Kidney capillary endothelial cell (primary cell): ENCODE results near the gene ZNF837.

Experiments
- DNase-seq: peaks from one replicate; pipeline ENCODE4 v3.0.0-alpha.2; 2018; ENCODE audit warnings: low spot score

ZNF837 gene

DNA sequence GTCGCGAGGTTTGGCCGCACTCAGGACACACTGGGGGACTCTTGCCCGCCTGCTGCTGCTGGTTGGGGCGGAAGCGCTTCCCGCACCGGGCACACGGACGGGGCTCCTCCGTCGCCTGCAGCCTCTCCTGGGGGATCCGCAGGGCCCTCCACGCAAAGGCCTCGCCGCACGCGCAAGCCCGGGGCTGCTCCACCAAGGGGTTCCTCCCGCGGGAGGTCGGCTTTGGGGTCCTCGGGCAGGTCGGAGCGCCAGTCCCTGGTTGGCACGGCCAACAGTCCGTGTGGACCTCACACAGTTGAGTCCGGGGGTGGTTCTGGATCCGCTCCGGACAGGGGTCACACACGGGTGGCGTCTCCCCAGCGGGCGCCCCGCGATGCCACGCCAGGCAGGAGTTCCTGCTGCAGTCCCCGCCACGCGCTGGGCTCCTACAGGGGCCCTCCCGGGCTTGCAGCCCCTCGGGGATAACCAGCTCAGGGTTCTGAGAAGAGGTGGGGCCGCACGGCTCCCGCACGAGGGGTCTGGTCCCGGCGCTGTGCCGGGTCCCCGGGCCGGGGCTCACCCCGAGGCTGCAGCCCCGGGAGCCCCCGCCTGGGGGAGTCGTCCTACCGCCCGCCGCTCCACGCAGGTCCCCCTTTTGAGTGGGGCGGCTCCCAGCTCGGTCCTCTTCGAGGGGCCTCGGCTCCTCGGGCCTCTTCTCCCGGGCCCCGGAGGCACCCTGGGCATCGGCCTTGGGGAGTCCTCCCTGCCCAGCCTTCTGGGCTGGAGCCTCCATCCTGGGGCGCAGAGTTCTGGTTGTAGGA, 12.1 kb downstream of the ZNF837 start:
- no peak for DNase-seq

DNA sequence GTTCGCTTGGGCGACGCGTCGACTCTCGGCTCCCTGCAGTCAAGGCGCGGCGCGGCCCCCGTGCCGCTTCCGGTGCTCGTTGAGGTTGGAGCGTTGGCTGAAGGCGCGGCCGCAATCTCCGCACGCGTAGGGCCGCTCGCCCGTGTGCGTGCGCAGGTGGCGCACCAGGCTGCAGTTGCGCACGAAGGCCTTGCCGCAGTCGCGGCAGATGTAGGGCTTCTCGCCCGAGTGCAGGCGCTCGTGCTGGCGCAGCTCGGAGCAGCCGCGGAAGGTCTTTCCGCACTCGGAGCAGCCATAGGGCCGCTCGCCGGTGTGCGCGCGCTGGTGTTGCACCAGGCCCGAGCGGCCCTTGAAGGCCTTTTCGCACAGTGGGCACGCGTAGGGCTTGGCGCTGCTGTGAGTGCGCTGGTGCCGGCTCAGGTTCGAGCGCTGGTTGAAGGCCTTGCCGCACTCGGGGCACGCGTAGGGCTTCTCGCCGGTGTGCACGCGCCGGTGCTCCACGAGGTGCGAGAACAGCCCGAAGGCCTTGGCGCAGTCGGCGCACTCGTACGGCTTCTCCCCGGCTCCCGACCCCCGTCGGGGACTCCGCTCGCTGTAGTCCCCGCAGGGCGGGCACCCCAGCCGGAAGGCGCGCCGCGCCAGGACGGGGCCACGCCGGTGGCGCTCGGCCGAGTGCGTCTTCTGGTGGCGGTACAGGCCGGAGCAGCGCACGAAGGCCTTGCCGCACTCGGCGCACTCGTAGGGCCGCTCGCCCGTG, 13.0 kb downstream of the ZNF837 start:
- no peak for DNase-seq

DNA sequence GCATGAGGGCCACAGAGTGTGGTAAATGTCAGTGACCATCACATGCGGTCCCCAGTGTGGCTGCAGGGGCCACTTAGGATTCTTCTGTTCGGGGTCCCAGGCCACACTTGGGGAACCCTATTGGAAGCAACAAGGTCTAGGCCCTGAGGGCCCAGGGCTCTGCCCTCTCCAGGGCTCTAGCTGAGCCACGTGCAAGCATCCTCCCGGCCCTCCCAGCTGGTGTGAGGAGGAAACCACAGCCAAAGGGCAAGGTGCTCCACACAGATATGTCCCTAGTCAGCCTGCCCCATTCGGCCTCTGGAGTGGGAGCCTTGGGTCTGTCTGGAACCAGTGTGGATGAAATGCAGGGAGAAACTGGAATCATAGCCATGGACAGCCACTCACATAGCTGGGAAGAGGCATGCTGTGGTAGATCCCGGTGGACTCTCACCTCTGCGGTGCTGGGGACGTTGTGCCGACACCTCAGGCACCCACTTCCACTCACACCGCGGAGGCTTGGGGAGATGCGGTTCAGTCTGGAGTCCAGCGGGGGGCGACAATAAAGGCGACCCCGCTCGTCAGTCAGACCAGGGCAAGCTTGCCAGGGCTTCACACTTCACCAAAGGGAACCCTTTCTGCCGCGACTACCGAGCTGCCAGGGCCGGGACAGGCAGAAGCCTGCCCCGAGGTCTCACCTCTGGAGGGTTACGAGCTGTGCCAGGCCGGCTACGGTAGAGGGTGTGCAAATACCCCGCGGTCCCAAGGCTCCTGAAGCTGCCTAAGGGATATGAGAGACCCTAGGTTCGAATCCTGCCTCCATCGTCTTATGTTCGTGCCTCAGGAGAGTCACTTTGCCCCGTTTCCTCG, 14.0 kb downstream of the ZNF837 start:
- DNase-seq = no peak

DNA sequence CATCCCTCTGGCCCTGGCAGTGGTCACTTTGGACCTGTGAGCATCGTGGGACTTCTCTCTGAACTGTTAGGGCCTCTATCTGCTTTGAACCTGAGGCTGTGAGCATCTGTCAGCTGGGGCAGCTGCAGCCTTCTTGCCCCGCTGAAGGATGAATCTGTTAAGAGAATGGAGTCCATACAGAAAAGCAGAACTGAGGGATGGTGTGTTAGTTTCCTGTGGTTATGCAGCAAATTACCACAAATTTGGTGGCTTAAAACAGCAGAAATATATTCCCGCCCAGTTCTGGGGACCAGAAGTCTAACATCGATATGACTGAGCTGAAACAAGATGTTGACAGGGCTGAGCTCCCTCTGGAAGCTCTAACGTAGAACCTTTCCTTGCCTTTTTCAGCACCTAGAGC, 16.7 kb downstream of the ZNF837 start:
- no peak for DNase-seq

DNA sequence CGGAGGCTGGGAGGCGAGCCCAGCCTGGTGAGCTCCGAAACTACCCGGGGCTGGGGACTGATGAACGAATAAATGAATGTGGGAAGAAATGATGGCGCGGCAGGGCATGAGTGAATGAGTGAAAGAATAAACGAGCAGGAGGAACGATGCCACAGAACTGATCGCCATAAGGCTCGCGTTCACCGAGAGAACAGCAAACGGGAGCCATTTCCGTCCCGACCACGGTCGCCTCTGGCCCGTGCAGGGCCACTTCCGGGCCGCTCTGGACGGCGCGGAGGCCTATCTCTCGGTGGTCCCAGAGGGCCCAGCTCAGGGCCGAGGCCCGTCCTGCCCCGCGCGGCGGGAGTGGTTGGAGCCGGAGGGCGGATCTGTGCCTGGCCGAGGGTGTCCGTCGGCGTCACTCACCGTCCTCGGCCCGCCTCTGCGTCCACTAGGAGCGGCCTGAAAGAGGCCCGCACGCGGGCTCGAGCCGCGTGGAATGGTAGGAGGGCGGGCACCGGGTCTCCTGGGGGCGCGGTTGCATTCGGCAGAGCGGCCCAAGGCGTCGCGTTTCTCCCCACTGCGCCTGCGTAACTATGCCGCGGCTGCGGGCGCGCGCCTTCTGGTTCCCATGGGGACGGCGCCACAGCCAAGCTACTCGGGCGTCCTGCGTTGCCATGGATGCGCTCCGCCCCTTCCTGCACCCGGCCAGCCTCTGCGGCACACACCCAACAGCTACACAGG, 18.4 kb downstream of the ZNF837 start, which contains the start of gene ZNF497:
Gene ZNF497, minus strand, starts transcription at position 480 of the 723 bp plus-strand sequence. CDS start 5,116 bp downstream, outside the sequence.
- peak; percentile 92 for DNase-seq

DNA sequence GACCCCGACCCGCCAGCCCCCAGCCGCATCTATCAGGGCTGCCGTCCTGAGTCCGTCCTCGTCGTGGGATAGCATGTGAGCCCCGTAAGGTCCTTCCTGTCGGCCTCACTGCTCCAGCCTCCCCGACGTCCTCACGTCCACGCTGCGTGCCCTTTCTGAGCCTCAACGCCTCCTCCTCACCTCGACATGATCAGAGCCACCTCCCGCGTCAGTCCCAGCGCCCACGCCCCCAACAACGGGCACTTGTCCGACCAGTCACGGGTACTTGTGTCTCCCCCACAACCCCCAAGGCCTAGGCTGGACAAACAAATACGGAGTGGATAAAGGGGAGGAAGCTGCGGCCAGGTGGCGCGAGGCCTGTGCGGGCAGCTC, 18.9 kb downstream of the ZNF837 start:
- no peak for DNase-seq

DNA sequence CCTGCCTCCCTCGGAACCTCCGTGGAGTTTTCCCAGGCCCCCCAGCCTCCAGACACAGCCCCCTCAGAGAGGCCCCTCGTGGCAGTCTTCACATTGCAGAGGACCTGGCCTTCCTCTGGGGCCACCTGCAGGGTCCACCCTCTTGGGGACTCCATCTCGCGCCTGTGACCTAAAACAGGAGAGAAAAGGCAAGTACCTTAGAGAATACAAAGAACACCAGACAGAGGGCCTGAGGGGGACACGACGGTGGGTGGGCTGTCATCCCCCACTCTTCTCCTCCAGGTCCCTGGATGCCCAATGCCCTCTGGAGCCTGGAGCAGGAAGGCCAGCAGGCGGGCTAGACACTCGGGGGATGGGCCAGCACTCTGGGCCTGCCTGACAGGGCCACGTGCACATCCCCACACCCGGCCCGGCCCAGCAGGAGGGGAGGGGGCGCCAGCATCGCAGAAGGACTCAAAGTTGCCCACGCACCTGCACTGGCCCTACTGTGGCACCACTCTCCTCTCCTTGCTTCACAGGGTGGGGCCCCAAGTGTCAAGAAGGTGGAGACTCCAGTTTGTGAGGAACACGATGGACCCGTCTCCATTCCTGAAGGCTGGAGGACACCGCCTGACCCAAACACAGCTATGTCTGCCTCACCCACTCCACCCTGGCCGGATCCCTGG, 23.2 kb downstream of the ZNF837 start:
- no peak for DNase-seq

DNA sequence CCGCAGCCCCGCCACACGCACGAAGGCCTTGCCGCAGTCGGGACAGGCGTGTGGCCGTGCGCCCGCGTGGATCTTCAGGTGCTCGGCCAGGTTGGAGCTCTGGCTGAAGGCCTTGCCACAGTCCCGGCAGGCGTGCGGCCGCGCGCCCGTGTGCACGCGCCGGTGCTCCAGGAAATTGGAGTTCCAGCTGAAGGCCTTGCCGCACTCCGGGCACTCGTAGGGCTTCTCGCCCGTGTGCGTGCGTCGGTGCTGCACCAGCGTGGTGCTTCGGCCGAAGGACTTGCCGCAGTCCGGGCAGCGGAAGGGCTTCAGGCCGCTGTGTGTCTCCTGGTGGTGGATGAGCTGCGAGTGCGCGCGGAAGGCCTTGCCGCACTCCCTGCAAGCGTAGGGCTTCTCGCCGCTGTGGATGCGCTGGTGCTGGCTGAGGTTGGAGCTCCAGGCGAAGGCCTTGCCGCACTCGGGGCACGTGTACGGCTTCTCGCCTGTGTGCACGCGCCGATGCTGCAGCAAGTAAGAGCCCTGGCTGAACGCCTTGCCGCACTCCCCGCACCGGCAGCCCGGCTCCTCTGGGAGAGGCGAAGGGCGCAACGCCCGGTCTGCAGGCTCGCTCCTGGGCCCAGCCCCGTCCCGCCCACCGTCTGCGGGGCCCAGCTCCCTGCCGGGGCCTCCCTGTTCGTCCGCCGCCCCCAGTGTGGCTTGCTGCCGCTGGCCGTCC, 23.9 kb downstream of the ZNF837 start:
- DNase-seq = no peak

DNA sequence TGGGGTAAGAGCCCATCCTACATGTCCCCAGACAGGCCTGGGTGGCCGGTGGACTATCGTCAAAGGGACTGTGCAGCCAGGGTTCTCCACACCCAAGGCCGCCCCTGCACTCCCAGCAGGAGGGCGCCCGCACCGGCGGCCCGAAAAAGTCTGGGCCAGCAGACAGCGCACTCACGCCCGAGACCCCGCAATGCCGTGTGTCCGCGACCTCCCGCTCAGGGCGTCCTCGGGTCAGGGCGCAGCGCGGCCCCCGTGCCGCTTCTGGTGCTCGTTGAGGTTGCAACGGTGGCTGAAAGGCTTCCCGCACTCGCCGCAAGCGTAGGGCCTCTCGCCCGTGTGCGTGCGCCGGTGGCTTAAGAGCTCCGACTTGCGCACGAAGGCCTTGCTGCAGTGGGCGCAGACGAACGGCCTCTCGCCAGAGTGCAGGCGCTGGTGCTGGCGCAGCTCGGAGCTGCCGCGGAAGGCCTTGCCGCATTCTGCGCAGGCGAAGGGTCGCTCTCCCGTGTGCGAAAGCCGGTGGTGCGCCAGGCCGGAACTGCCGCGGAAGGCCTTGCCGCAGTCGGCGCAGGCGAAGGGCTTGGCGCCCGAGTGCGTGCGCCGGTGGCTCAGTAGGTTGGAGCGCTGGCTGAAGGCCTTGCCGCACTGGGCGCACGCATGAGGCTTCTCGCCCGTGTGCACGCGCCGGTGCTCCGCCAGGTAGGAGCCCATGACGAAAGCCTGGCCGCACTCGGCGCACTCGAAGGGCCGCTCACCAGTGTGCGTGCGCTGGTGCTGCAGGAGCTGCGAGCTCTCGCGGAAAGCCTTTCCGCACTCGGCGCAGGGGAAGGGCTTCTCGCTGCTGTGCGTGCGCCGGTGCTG, 24.7 kb downstream of the ZNF837 start:
- DNase-seq = no peak

DNA sequence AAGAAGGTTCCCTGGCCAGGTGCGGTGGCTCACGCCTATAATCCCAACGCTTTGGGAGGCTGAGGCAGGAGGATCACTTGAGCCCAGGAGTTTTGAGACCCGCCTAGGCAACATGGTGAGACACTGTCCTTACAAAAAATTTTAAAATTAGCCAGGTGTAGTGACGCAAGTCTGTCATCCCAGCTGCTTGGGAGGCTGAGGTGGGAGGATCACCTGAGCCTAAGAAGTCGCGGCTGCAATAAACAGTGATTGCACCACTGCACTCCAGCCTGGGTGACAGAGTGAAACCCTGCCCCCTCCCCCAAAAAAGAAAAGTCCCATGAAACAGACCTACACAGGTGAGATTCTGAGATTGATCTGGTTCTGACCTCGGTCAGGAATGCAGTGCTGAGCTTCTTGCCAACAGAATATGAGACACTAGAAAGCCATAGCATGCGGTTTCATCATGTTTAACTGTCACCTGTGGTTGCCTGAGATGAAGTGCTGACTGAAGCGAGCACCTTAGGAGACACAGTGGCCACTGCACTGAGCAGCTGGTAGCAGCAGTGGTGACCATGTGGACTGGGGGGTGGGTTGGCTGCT, 25.5 kb downstream of the ZNF837 start:
- DNase-seq = no peak

DNA sequence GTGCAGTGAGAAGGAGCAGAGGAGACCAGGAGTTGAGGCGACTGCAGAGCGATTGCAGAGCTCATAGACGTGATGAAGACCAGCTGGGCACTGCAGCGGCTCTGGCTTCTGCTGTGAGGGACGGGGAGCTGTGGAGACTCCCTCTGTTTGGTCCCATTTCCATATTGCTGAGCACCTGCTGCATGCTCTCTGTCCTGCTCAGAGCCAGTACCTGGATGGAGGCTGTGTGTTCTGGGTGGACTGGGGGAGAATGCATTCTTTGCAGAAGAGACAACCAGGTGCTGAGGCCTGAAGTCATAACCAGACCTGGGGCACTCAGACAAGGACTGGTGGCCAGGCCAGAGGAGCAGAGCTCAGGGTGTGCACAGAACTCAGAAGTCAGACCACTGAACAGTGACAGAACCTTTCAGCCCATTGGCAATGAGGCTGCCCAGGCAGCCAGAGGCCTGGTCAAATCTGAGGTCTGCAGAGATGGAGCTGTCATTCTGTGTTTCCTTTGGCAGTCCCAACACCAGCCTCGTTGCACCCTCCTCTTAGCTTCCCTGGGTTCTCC, 26.3 kb downstream of the ZNF837 start:
- DNase-seq = no peak

DNA sequence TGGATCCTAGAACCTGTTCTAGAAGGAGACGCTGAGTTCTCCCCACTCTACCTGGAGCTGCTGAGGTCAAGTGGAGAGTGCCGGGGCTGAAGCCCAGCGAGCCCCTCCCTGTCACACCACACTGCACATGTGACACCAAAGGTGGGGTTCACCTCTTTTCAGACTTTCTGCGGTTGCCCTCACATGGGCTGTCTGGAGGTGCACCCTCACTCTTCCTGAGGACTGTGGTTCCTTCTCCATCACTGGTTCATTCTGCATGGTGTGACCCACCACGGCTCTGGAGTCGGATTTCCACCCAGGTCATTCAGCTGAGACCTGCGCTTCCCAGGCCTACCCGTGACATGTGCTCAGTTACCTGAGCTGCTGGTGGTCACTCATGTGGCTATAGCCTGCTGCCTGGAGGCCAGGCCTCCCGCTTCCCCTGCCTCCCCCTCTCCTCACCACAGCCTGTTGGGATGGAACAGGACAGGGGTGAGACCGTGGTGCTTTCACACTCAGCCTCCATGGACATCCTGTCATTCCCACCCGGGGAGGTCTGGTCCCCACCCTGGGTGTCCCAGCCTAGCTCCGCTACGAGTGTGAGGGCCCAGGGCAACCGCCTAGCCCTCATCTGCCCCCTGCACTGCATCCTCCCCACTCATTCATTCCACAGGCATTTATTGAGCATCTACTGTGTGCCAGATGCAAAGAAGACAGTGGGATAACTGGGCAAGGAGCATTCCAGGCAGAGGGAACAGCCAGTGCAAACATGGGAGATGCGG, 26.9 kb downstream of the ZNF837 start:
- DNase-seq = no peak

DNA sequence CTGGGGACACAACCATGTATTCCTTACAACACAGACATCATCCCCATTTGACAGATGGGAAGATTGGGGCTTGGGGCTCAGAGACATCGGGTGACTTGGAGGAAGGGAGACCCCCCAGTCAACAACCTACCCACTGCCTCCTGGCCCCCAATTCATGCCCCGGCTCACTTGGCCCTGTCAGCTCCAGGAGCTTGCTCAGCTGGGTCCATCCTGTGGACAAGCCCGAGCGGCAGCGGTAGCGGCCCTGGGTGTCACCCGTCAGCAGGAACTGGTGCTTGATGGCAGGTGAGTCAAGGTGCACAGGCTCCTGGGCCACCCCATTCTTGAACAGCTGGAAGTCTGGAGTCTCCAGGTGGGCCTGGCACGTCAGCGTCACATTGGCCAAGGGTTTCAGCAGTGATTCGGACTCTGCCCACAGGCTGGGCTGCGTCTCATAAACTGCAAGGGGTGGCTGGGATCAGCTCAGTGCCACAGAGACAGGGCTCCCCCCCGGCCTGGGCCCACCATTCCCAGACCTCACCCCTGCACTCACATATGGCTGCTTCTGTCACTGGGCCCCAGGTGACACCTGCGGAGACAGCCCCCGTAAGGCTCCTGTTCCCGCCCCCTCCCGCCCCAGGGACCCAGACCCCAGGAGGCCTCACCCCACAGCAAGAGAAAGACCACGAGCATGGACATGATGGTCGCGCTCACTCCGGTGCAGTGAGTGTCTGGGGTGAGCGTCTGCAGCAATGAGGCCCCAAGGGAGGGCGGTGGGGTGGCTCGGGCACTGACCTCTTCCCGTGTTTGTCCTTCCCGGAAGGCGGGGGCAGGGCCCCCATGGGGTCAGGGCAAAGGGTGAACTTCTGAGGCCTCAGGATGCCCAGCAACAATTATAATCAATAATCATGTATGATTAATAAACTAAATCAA, 27.8 kb downstream of the ZNF837 start, which contains the start of gene A1BG:
Gene A1BG, minus strand, starts transcription at position 733 of the 912 bp plus-strand sequence. Its CDS starts 55 bp downstream, at position 678.
- DNase-seq = no peak

DNA sequence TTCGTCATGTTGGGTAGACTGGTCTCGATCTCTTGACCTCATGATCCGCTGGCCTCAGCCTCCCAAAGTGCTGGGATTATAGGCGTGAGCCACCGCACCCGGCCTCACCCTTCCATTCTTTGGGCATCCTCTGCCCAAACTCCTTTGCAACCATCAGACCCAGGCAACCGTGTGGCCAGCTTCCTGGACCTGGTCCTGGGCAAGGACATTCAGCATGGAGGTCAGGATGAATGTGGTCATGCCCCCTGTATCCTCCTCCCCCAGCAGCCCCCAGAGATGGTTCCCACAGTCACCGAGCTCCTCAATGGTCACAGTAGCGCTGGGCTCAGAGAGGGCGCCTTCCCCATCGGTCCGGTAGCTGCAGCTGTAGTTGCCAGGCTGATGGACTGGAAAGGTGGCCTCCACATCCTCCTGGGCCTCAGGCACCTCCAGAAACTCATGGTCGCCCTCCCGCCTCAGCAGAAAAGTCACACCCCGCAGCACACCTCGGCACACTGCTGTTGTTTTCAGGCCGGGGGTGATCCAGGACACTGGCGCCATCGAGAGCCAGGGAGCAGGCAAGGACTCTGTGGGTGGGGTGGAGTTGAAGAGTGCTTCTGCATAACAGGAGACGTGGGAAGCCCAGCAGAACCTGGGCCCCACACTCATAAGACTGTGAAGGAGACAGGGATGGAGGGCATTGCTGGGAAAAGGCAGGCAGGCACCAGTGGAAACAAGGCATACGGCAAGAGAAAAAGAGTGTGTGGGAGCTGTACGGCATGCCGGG, 28.7 kb downstream of the ZNF837 start:
- no peak for DNase-seq

DNA sequence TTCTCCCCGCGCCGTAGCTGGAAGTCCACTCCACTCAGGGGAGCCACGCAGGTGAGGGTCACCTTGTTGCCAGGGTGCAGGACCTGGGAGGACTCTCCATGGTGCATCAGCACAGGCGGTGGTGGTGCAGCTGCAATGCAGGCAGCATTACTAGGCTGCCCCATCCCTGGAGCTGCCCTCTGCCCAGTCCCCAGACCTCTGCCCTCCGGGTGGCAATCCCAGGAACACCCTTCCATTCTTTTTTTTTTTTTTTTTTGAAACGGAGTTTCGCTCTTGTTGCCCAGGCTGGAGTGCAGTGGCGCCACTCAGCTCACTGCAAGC, 29.3 kb downstream of the ZNF837 start:
- no peak for DNase-seq

DNA sequence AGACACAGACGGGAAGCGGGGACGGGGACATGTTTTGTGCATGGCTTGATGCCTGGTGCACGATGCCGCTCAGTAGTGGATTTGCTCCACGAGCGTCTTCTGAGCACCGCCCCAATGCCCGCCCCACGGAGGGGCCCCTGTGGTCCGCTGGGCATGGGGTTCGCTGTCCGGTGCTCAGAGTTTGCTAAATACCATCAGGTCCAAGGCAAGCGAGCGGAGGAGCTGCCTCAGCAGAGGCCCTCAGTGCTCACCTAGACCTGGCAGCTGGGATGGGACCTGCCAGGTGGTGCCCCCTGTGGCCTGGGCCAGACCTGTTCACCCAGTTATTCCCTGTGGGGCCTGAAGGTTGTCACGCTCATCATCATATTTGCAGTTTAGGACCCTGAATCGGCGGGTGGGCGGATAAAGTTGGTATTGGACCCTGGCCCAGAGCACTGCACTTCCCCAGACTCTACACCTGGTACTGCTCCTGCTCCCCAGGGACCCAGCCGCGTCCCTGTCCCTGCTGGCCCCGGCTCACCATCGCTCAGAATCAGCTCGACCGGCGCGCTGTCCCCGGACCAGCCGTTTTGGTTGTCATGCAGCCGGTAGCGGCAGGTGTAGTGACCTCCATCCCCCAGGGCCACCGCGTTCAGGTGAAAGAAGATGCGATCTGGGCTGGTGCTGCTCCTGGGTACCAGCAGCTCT, 29.8 kb downstream of the ZNF837 start:
- DNase-seq = no peak
